HCT116 (cell line): ENCODE results near the gene IL11RA. TPM values are rescaled to one million over a fixed set of nuclear protein-coding genes. Genes with fewer than 3 reads are reported as not detected.

Source experiments
- ATAC-seq: fragments of 200-7000 bp; cut with Tn5 transposase; 2 replicates; pipeline ENCODE4 v1.9.1; 2020; ENCODE audit warnings: mild to moderate bottlenecking, moderate library complexity
- BruUV-seq: library from RNA; stranded (reverse); fragments of 400-500 nt; replicated peaks from 2 replicates; lab custom pipeline; 2021; lab: Mats Ljungman, UMichigan
- CTCF ChIA-PET: fragments of 300-600 bp; sonication (Branson Sonifier 250); formaldehyde crosslinking; loops from one replicate; lab custom pipeline; 2021; ENCODE audit warnings: antibody characterized with exemption; lab: Charles Lee
- POLR2A ChIA-PET: fragments of 300-600, 350-600 bp; sonication (Branson Sonifier 250); formaldehyde crosslinking; loops from one replicate; lab custom pipeline; 2021; ENCODE audit warnings: antibody characterized with exemption; lab: Charles Lee
- RAD21 ChIA-PET, 2 experiments: fragments of 300-600 bp; sonication (Branson Sonifier 250); formaldehyde crosslinking; loops; one replicate each; lab custom pipeline; 2023; ENCODE audit warnings: low total read pairs in 2 of 2; ENCODE audit not compliant: uncharacterized antibody in 2 of 2, unreplicated experiment in 2 of 2, low non-redundant PET in 1 of 2; lab: Charles Lee
- DNase-seq: peaks from one replicate; pipeline ENCODE4 v3.0.0-alpha.2; 2010; ENCODE audit warnings: low read depth, low spot score
- H2AFZ ChIP-seq: fragments of 200-600 bp; shearing (Covaris generic), sonication (generic); 2 replicates; pipeline ENCODE4 v1.6.1; 2017; ENCODE audit warnings: low read depth, mixed run types, mixed read lengths, antibody characterized with exemption, low read length; ENCODE audit not compliant: poor library complexity, severe bottlenecking
- H3K27ac ChIP-seq: 2 replicates; pipeline ENCODE4 v1.5.1; 2012; ENCODE audit warnings: low read depth, low read length
- H3K27me3 ChIP-seq: fragments of 200-600 bp; sonication (generic); 2 replicates; pipeline ENCODE4 v1.6.1; 2016; ENCODE audit warnings: mixed run types, low read length, mixed read lengths; ENCODE audit not compliant: insufficient read depth
- H3K36me3 ChIP-seq, 2 experiments: fragments of 200-500 bp in 1 of 2; fragments of 200-600 bp in 1 of 2; sonication (Bioruptor generic) in 1 of 2; sonication (generic) in 1 of 2; 2 replicates each; pipeline versions ENCODE4 v1.5.1 to v1.6.1; 2014 to 2016; ENCODE audit warnings: low read length in 2 of 2, inconsistent platforms in 1 of 2, mixed read lengths in 1 of 2, mixed run types in 1 of 2; ENCODE audit not compliant: insufficient read depth in 2 of 2, control insufficient read depth in 1 of 2
- H3K4me1 ChIP-seq, 2 experiments: fragments of 200-600 bp in 1 of 2; sonication (generic) in 1 of 2; 2 replicates each; pipeline versions ENCODE4 v1.5.1 to v1.6.1; 2012 to 2017; ENCODE audit warnings: low read length in 2 of 2, inconsistent platforms in 1 of 2, mild to moderate bottlenecking in 1 of 2, mixed read lengths in 1 of 2, mixed run types in 1 of 2, moderate library complexity in 1 of 2; ENCODE audit not compliant: insufficient read depth in 2 of 2, control insufficient read depth in 1 of 2
- H3K4me2 ChIP-seq: fragments of 200-600 bp; sonication (generic); 2 replicates; pipeline ENCODE4 v1.6.1; 2017; ENCODE audit warnings: mixed run types, low read length, mixed read lengths
- H3K4me3 ChIP-seq, 2 experiments: fragments of 200-600 bp in 1 of 2; sonication (generic) in 1 of 2; replicated peaks in 1 of 2; 2 replicates each; pipeline ENCODE4 v1.5.1; 2011 to 2016; ENCODE audit warnings: low read length in 2 of 2, control low read depth in 1 of 2, low read depth in 1 of 2, mild to moderate bottlenecking in 1 of 2, mixed read lengths in 1 of 2, mixed run types in 1 of 2
- H3K79me2 ChIP-seq: fragments of 200-600 bp; sonication (generic); 2 replicates; pipeline ENCODE4 v1.6.1; 2017; ENCODE audit warnings: mild to moderate bottlenecking, mixed run types, low read length, moderate library complexity, mixed read lengths; ENCODE audit not compliant: insufficient read depth
- H3K9ac ChIP-seq: fragments of 200-600 bp; sonication (generic); 2 replicates; pipeline ENCODE4 v1.6.1; 2016; ENCODE audit warnings: low read length, mixed read lengths
- H3K9me2 ChIP-seq: fragments of 200-600 bp; sonication (generic), shearing (Covaris generic); 2 replicates; pipeline ENCODE4 v1.6.1; 2017; ENCODE audit warnings: mixed run types, mild to moderate bottlenecking, moderate library complexity; ENCODE audit not compliant: insufficient read depth
- H3K9me3 ChIP-seq, 2 experiments: fragments of 200-500 bp in 1 of 2; fragments of 200-600 bp in 1 of 2; sonication (Bioruptor generic) in 1 of 2; sonication (generic) in 1 of 2; 2 replicates each; pipeline ENCODE4 v1.6.1; 2014 to 2017; ENCODE audit warnings: low read length in 2 of 2, mixed read lengths in 2 of 2, inconsistent platforms in 1 of 2, low read depth in 1 of 2, mild to moderate bottlenecking in 1 of 2, mixed run types in 1 of 2, moderate library complexity in 1 of 2; ENCODE audit not compliant: control insufficient read depth in 1 of 2, insufficient read depth in 1 of 2
- H4K20me1 ChIP-seq: fragments of 200-600 bp; sonication (generic), shearing (Covaris generic); 2 replicates; pipeline ENCODE4 v1.6.1; 2017; ENCODE audit warnings: mixed run types, mild to moderate bottlenecking, moderate library complexity; ENCODE audit not compliant: insufficient read depth
- CTCF ChIP-seq, 3 experiments: fragments of 200-600 bp in 1 of 3; sonication (generic) in 1 of 3; IDR thresholded peaks in 2 of 3; conservative IDR thresholded peaks in 1 of 3; 2 replicates each; pipeline ENCODE4 v1.5.1; 2012 to 2017; ENCODE audit warnings: low read depth in 2 of 3, low read length in 2 of 3, antibody characterized with exemption in 1 of 3, borderline replicate concordance in 1 of 3, control low read depth in 1 of 3, mild to moderate bottlenecking in 1 of 3, mixed read lengths in 1 of 3, mixed run types in 1 of 3, moderate library complexity in 1 of 3; ENCODE audit not compliant: insufficient read depth in 1 of 3
- POLR2AphosphoS5 ChIP-seq: IDR thresholded peaks from 2 replicates; pipeline ENCODE4 v1.6.1; 2011; ENCODE audit warnings: mild to moderate bottlenecking, low read depth, low read length, moderate library complexity
- SP1 ChIP-seq: IDR thresholded peaks from 2 replicates; pipeline ENCODE4 v1.6.1; 2012; ENCODE audit warnings: low read depth
- TCF7L2 ChIP-seq: IDR thresholded peaks from 2 replicates; pipeline ENCODE4 v1.7.0; 2011; ENCODE audit warnings: borderline replicate concordance, inconsistent platforms; ENCODE audit not compliant: insufficient read depth, insufficient read length; ENCODE audit errors: extremely low read depth
- YY1 ChIP-seq: IDR thresholded peaks from 2 replicates; pipeline ENCODE4 v1.6.1; 2011; ENCODE audit warnings: low read length, low read depth, moderate library complexity, mild to moderate bottlenecking; ENCODE audit not compliant: insufficient replicate concordance; ENCODE audit errors: extremely low read depth
- ZBTB33 ChIP-seq: IDR thresholded peaks from 2 replicates; pipeline ENCODE4 v1.6.1; 2011; ENCODE audit warnings: mild to moderate bottlenecking, low read length, moderate library complexity; ENCODE audit not compliant: insufficient replicate concordance; ENCODE audit errors: extremely low read depth
- intact Hi-C: fragments of 100-400 bp; cut with micrococcal nuclease; formaldehyde crosslinking; loops from 2 replicates; pipeline ENCODE4 v1.10.0; 2022
- total RNA-seq: library from RNA; stranded (reverse); gene quantifications from one replicate; pipeline ENCODE4 v1.2.1, GENCODE V29; 2021; ENCODE audit not compliant: unreplicated experiment

IL11RA gene
- total RNA-seq, 1 experiment from 2014 or later = 10.6 TPM

- peak; percentile 55 for ATAC-seq
- intact Hi-C loops = loop anchor here (1.0 kb wide), 2 partner anchors 22 to 86 kb away; partner anchors contain the start of gene RPP25L
- no peak for DNase-seq
- Histone ChIP-seq H3K79me2 (peaks cover 27% of the 10 kb centered on the region), H3K9me3 (no peaks in the 10 kb centered on the region), H3K36me3 (peaks cover 0 to 12% of the 10 kb centered on the region in 2 experiments; a peak in 2 of 4 replicates), H3K4me1 (peaks cover 10 to 45% of the 10 kb centered on the region in 2 experiments; a peak in 3 of 4 replicates), H3K27me3 (no peaks in the 10 kb centered on the region), H3K9ac (no peak overlapping the region), H3K9me2 (no peaks in the 10 kb centered on the region), H3K4me3 (no peak overlapping the region), H2AFZ (no peak overlapping the region), H3K4me2 (no peak overlapping the region), H3K27ac (no peak overlapping the region), H4K20me1 (no peaks in the 10 kb centered on the region)
- peak; percentile 39 for TF ChIP-seq POLR2AphosphoS5
- TF ChIP-seq TCF7L2 = no peak
- no peak for TF ChIP-seq SP1
- TF ChIP-seq ZBTB33 = no peak
- peak in 2 of 3 experiments; percentile 85 to 87; a peak in 4 of 6 replicates for TF ChIP-seq CTCF (IDR thresholded peaks at IDR 0.05 in 2 of 3, conservative IDR thresholded peaks at IDR 0.05 in 1 of 3; ENCODE audit: borderline replicate concordance in 1 of 3, insufficient read depth in 1 of 3, low read depth in 2 of 3, low read length in 2 of 3)
- no peak for TF ChIP-seq YY1
- ChIA-PET CTCF (interaction anchor here (1.0 to 2.5 kb wide), 14 partner anchors 10 to 230 kb away, joined by 3 to 21 read pairs (median 6); partner anchors contain the start of genes DCTN3, GALT and RPP25L), RAD21 (interaction anchor here in 1 of 2 experiments (0.6 to 0.7 kb wide), 2 partner anchors 23 to 30 kb away, joined by 3 to 4 read pairs; no protein-coding TSS in a partner anchor), POLR2A (interaction anchor here (0.8 to 1.6 kb wide), 2 partner anchors 11 to 14 kb away, joined by 3 to 7 read pairs; partner anchors contain the start of gene DCTN3)
- BruUV-seq = no TSS peak
Observed at GRCh38 chr9:34633851-34634550, 18.0 kb upstream of the IL11RA start.
